Neutrophil (primary cell): ENCODE results near the gene PALLD.

Source experiments
- H3K27ac ChIP-seq: fragments of 200-600 bp; sonication (generic); 2 replicates; pipeline ENCODE4 v1.5.1; 2016; ENCODE audit warnings: mild to moderate bottlenecking, moderate library complexity
- H3K27me3 ChIP-seq: fragments of 200-600 bp; sonication (generic); 2 replicates; pipeline ENCODE4 v1.6.0; 2016; ENCODE audit warnings: mild to moderate bottlenecking
- H3K36me3 ChIP-seq: fragments of 200-600 bp; sonication (generic); 2 replicates; pipeline ENCODE4 v1.5.1; 2017
- H3K4me1 ChIP-seq, 2 experiments: fragments of 200-600 bp in 1 of 2; sonication (generic) in 1 of 2; 1 replicate in 1 of 2; 2 replicates in 1 of 2; pipeline versions ENCODE4 v1.5.1 to v1.6.1; 2013 to 2016; ENCODE audit warnings: low read depth in 1 of 2, low read length in 1 of 2, mild to moderate bottlenecking in 1 of 2, moderate library complexity in 1 of 2; ENCODE audit not compliant: control insufficient read depth in 1 of 2, insufficient read depth in 1 of 2
- H3K4me3 ChIP-seq, 2 experiments: fragments of 200-600 bp in 1 of 2; sonication (generic) in 1 of 2; 1 replicate in 1 of 2; 2 replicates in 1 of 2; pipeline ENCODE4 v1.5.1; 2013 to 2016; ENCODE audit warnings: low read depth in 1 of 2, low read length in 1 of 2, mild to moderate bottlenecking in 1 of 2, moderate library complexity in 1 of 2
- H3K9me3 ChIP-seq: fragments of 200-600 bp; sonication (generic); 2 replicates; pipeline ENCODE4 v1.5.1; 2016
- CTCF ChIP-seq: fragments of 200-600 bp; sonication (generic); IDR thresholded peaks from 2 replicates; pipeline ENCODE4 v1.5.1; 2016; ENCODE audit warnings: antibody characterized with exemption

Gene PALLD

GRCh38 chr4:168487282-168488035 lies 9.4 kb upstream of the PALLD start:
- Histone ChIP-seq H3K27ac (no peak overlapping the region), H3K9me3 (no peaks in the 10 kb centered on the region), H3K4me3 (no peak overlapping the region), H3K36me3 (no peaks in the 10 kb centered on the region), H3K27me3 (no peaks in the 10 kb centered on the region), H3K4me1 (peaks cover 0 to under 1% of the 10 kb centered on the region in 2 experiments)
- no peak for TF ChIP-seq CTCF

- H3K27me3 ChIP-seq, result no peaks in the 10 kb centered on the region
- no peak overlapping the region for H3K4me3 ChIP-seq
- no peaks in the 10 kb centered on the region for H3K4me1 ChIP-seq
- no peaks in the 10 kb centered on the region for H3K36me3 ChIP-seq
- no peak for TF ChIP-seq CTCF
- no peak overlapping the region for H3K27ac ChIP-seq
- H3K9me3 ChIP-seq, result no peaks in the 10 kb centered on the region
These were observed 8.0 kb upstream of the PALLD start for GRCh38 chr4:168488869-168489274.

- H3K27ac ChIP-seq, result no peak overlapping the region
- no peak for TF ChIP-seq CTCF
- H3K27me3 ChIP-seq, result no peaks in the 10 kb centered on the region
- H3K4me1 ChIP-seq, result no peaks in the 10 kb centered on the region
- no peak overlapping the region for H3K4me3 ChIP-seq
- H3K36me3 ChIP-seq, result no peaks in the 10 kb centered on the region
- H3K9me3 ChIP-seq, result no peaks in the 10 kb centered on the region
These were observed 7.2 kb upstream of the PALLD start for GRCh38 chr4:168489616-168490015.

GRCh38 chr4:168490711-168491110 lies 6.1 kb upstream of the PALLD start:
- TF ChIP-seq CTCF, result no peak
- H3K4me1 ChIP-seq, result no peaks in the 10 kb centered on the region
- no peaks in the 10 kb centered on the region for H3K9me3 ChIP-seq
- no peak overlapping the region for H3K4me3 ChIP-seq
- H3K27ac ChIP-seq, result no peak overlapping the region
- no peaks in the 10 kb centered on the region for H3K27me3 ChIP-seq
- no peaks in the 10 kb centered on the region for H3K36me3 ChIP-seq

- Histone ChIP-seq H3K4me1 (no peaks in the 10 kb centered on the region), H3K36me3 (no peaks in the 10 kb centered on the region), H3K27me3 (no peaks in the 10 kb centered on the region), H3K4me3 (no peak overlapping the region), H3K27ac (no peak overlapping the region), H3K9me3 (no peaks in the 10 kb centered on the region)
- TF ChIP-seq CTCF, result no peak
These were observed 5.3 kb upstream of the PALLD start for GRCh38 chr4:168491563-168491962.
